ENCODE data around the gene COP1. TPM values are rescaled to one million over a fixed set of nuclear protein-coding genes. Genes with fewer than 3 reads are reported as not detected.

Gene COP1
- total RNA-seq, 1 experiment from 2014 or later, result 36.0 TPM

DNA sequence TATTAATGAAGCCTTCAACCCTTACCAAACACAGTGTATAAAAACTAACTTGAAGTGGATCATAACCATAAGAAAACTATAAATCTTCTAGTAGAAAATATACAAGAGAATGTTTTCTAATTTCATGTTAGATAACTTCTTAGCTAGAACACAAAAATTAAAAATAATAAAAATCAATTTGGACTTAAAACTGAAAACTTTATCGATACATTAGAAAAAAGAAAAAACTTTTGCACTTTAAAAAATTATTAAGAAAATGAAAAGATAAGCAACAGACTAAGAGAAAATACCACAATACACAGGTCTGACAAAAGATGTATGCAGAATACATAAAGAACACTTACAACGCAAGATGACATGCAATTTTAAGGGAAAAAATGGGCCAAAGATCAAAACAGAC is 8.7 kb downstream of the COP1 start:
- CTCF ChIA-PET, result no interaction called here
- peaks cover 7% of the 10 kb centered on the region; the same call in 1 of the 2 replicates for H3K4me1 Mint-ChIP-seq
- peaks cover 3% of the 10 kb centered on the region; the same call in 1 of the 2 replicates for H3K9me3 Mint-ChIP-seq
- ATAC-seq (no peak), DNase-seq (ENCODE audit: low spot score) (no peak)
- no peak for TF ChIP-seq GABPB1 (CRISPR knock-in tag; IDR thresholded peaks at IDR 0.05)
- no peak for TF ChIP-seq AR (CRISPR knock-in tag; IDR thresholded peaks at IDR 0.05)
- no peak for TF ChIP-seq PRDM15 (CRISPR knock-in tag; IDR thresholded peaks at IDR 0.05)
- no peak for TF ChIP-seq MLX (CRISPR knock-in tag; IDR thresholded peaks at IDR 0.05)
- TF ChIP-seq ZNF532 (CRISPR knock-in tag; IDR thresholded peaks at IDR 0.05; ENCODE audit: borderline replicate concordance), result no peak
- H3K27ac Mint-ChIP-seq, result no peak overlapping the region
- no peaks in the 10 kb centered on the region for H3K36me3 Mint-ChIP-seq
- H3K27me3 Mint-ChIP-seq (ENCODE audit: low read depth), result no peaks in the 10 kb centered on the region
- H3K4me3 Mint-ChIP-seq, result no peak overlapping the region
- POLR2A ChIA-PET, result no interaction called here

DNA sequence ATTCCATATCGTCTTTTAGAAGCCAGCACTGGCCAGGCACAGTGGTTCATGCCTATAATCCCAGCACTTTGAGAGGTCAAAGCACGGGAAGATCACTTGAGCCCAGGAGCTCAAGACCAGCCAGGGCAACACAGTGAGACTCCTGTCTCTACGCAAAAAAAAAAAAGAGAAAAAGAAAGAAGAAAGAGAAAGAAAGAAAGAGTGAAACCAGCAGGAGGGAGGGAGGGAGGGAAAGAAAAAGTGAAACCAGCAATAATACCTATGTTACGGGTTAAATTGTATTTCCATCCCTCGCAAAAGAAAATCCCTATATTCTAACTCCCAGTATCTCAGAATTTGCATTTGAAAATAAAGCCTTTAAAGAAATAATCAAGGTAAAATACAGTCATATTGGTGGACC is 10.4 kb downstream of the COP1 start:
- H3K27ac Mint-ChIP-seq, result no peak overlapping the region
- CTCF ChIA-PET, result no interaction called here
- no peak for ATAC-seq

GRCh38 chr1:176195547-176195946 is 11.5 kb downstream of the COP1 start:
- Mint-ChIP-seq H3K27ac (no peak overlapping the region), H3K4me1 (peaks cover 14% of the 10 kb centered on the region), H3K9me3 (peaks cover 3% of the 10 kb centered on the region; the same call in 1 of the 2 replicates), H3K4me3 (no peak overlapping the region), H3K27me3 (ENCODE audit: low read depth) (no peaks in the 10 kb centered on the region), H3K36me3 (no peaks in the 10 kb centered on the region)
- no peak for DNase-seq (ENCODE audit: low spot score)
- POLR2A ChIA-PET, result interaction anchor here (1.6 kb wide), 1 partner anchor 11 kb away, joined by 4 read pairs; no protein-coding TSS in a partner anchor
- ATAC-seq, result no peak
- CTCF ChIA-PET, result interaction anchor here (1.4 kb wide), 1 partner anchor 11 kb away, joined by 4 read pairs; no protein-coding TSS in a partner anchor
- TF ChIP-seq CBFB (CRISPR knock-in tag; IDR thresholded peaks at IDR 0.05; ENCODE audit: low read depth) (no peak), ATF1 (CRISPR knock-in tag; IDR thresholded peaks at IDR 0.05) (no peak), TEAD4 (CRISPR knock-in tag; IDR thresholded peaks at IDR 0.05) (no peak), SMAD4 (CRISPR knock-in tag; IDR thresholded peaks at IDR 0.05) (no peak), MLX (CRISPR knock-in tag; IDR thresholded peaks at IDR 0.05) (no peak), NR1H2 (CRISPR knock-in tag; IDR thresholded peaks at IDR 0.05) (no peak), ZBTB21 (CRISPR knock-in tag; IDR thresholded peaks at IDR 0.05; ENCODE audit: borderline replicate concordance) (no peak), PREB (CRISPR knock-in tag; IDR thresholded peaks at IDR 0.05; ENCODE audit: borderline replicate concordance) (no peak)
- TF ChIP-seq, protein P1, sequence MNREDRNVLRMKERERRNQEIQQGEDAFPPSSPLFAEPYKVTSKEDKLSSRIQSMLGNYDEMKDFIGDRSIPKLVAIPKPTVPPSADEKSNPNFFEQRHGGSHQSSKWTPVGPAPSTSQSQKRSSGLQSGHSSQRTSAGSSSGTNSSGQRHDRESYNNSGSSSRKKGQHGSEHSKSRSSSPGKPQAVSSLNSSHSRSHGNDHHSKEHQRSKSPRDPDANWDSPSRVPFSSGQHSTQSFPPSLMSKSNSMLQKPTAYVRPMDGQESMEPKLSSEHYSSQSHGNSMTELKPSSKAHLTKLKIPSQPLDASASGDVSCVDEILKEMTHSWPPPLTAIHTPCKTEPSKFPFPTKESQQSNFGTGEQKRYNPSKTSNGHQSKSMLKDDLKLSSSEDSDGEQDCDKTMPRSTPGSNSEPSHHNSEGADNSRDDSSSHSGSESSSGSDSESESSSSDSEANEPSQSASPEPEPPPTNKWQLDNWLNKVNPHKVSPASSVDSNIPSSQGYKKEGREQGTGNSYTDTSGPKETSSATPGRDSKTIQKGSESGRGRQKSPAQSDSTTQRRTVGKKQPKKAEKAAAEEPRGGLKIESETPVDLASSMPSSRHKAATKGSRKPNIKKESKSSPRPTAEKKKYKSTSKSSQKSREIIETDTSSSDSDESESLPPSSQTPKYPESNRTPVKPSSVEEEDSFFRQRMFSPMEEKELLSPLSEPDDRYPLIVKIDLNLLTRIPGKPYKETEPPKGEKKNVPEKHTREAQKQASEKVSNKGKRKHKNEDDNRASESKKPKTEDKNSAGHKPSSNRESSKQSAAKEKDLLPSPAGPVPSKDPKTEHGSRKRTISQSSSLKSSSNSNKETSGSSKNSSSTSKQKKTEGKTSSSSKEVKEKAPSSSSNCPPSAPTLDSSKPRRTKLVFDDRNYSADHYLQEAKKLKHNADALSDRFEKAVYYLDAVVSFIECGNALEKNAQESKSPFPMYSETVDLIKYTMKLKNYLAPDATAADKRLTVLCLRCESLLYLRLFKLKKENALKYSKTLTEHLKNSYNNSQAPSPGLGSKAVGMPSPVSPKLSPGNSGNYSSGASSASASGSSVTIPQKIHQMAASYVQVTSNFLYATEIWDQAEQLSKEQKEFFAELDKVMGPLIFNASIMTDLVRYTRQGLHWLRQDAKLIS (CRISPR knock-in tag; IDR thresholded peaks at IDR 0.05; ENCODE audit: borderline replicate concordance), result no peak

More for the DNA sequence above, 10.4 kb downstream of the COP1 start:
- no peak for TF ChIP-seq PRRX2 (CRISPR knock-in tag; IDR thresholded peaks at IDR 0.05)
- POLR2A ChIA-PET, result no interaction called here
- no peaks in the 10 kb centered on the region for H3K36me3 Mint-ChIP-seq
- peaks cover 10% of the 10 kb centered on the region for H3K4me1 Mint-ChIP-seq
- H3K9me3 Mint-ChIP-seq, result peaks cover 3% of the 10 kb centered on the region; the same call in 1 of the 2 replicates
- H3K4me3 Mint-ChIP-seq, result no peak overlapping the region
- DNase-seq (ENCODE audit: low spot score), result no peak
- H3K27me3 Mint-ChIP-seq (ENCODE audit: low read depth), result no peaks in the 10 kb centered on the region
